Fibroblast of mammary gland (primary cell): Measurements from ENCODE around the gene EXOC4.
A peak's percentile ranks its signal among the peaks of the same experiment; 100 is the strongest.

Experiments
- DNase-seq: peaks from one replicate; pipeline ENCODE4 v3.0.0-alpha.2; 2010; ENCODE audit warnings: low read depth
- H3K4me3 ChIP-seq: 2 replicates; pipeline ENCODE4 v1.5.1; 2011; ENCODE audit warnings: low read depth, mild to moderate bottlenecking, low read length, moderate library complexity; ENCODE audit not compliant: control insufficient read depth
- TF ChIP-seq, protein P1 (sequence below): conservative IDR thresholded peaks from 2 replicates; pipeline ENCODE4 v1.5.1; 2011; ENCODE audit warnings: low read depth, low read length, inconsistent platforms; ENCODE audit not compliant: control insufficient read depth, insufficient read depth

EXOC4 gene

DNA sequence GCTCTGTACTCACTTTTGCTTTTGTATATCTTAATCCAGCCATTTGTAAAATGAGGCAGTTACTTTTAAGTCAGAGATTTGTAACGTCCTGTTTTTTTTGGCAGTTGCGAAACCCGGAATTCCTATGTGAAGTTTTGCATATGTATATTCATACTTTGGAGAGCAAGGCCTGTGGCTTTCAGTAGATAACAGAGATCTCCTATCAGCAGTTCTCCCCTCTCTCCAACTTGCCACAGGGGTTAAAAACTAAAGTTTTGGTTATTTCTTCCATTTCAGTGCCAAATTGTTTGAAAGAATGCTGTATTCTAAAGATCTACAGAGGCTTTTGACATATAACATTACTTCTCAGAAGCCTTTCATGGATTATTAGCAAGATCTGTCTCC is 102.4 kb downstream of the EXOC4 start:
- TF ChIP-seq, protein P1, sequence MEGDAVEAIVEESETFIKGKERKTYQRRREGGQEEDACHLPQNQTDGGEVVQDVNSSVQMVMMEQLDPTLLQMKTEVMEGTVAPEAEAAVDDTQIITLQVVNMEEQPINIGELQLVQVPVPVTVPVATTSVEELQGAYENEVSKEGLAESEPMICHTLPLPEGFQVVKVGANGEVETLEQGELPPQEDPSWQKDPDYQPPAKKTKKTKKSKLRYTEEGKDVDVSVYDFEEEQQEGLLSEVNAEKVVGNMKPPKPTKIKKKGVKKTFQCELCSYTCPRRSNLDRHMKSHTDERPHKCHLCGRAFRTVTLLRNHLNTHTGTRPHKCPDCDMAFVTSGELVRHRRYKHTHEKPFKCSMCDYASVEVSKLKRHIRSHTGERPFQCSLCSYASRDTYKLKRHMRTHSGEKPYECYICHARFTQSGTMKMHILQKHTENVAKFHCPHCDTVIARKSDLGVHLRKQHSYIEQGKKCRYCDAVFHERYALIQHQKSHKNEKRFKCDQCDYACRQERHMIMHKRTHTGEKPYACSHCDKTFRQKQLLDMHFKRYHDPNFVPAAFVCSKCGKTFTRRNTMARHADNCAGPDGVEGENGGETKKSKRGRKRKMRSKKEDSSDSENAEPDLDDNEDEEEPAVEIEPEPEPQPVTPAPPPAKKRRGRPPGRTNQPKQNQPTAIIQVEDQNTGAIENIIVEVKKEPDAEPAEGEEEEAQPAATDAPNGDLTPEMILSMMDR = no peak
- DNase-seq = peak; percentile 62
- H3K4me3 ChIP-seq = no peak overlapping the region

DNA sequence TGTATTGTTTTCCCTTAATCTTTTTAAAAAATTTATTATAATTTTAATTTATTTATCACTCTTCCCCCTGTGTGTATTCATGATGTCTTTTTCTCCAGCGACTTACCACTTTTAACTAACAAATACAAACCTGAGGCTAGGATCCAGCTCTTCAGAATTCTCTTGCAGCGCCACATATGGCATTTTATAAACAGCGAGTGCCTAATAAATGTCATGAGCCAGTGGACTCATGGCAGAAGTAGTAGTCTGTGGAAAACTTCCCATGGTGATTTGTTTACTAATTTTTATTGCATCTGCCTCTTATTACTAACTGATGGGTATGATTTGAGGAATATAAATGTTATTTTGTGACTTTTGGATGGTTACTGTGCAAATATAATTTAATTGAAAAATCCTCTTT is 102.9 kb downstream of the EXOC4 start:
- H3K4me3 ChIP-seq = no peak overlapping the region
- no peak for DNase-seq
- TF ChIP-seq, protein P1 = no peak

DNA sequence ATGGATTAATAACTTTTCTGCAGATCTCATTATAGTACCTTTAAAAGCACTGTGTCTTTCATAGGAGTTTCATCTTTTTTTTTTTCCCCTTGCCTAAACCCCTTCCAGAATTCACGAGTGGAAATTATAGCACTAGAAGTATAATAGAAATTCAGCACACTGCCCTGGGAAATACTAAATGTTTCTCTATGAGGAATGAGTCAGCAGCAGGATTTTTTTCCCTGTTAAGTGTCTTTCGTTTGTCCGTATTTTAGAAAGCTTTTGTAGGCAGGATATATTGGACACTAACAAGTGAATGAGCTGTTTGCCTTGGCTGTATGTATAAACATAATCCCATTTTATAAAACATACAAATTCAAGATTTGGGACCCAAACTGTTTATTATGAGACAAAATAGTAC is 105.8 kb downstream of the EXOC4 start:
- no peak overlapping the region for H3K4me3 ChIP-seq
- peak; percentile 43 for DNase-seq
- TF ChIP-seq, protein P1 = no peak

DNA sequence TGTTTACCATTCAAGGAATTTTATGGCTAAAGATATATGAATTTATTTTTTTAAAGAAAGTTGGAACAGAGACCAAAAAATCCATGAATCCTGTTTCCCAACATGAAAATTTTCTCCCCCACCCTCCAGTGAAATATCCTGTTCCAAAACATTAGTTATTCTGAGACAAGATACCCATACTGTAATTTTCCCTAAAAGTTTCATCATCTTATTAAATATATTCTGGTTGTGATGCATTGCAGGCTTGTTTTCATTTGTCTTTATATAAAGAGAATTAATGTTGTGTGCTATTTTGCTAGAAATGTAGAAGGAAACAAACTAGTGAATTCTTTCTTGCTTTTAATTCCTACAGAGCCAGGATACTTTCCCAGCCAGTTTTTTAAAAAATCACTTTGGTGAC is 106.6 kb downstream of the EXOC4 start:
- no peak for DNase-seq
- TF ChIP-seq, protein P1 = no peak
- H3K4me3 ChIP-seq = no peak overlapping the region

DNA sequence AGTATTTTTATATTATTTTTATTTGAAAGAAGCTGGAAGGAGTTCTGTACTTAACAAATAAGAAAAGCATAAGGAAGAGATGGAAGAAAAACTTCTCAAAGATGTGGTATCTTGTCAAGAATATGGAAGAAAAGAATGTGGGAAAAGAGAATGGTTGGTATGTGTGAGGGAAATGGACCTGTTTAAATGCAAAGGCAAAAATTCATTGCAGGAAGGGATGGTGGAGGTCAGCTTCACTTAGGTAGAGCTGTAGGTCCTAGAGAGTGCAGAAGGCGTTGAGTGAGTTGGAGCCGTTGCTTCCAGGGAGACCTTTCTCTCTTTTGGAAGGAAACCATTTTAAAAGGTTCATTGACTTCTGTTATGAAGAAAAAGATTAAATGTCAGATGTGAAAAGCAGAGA is 107.3 kb downstream of the EXOC4 start:
- no peak for DNase-seq
- TF ChIP-seq, protein P1 = no peak
- no peak overlapping the region for H3K4me3 ChIP-seq

DNA sequence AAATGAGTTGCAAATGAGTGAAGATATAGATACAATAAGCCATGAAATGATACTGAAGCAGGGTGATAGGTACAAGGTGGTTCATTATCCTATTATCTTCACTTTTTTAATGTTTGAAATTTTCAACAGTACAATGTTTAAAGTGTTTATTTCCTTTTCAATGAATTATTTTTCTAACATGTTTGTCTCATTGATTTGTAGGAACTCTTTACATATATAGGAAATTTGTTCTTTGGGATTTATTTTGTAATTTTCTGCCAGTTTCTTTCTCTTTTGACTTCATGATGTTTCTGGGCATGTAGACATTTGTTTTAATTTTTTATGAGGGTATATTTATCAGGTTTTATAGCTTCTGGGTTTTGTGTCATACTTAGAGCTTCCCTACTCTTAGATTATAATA is 108.9 kb downstream of the EXOC4 start:
- no peak overlapping the region for H3K4me3 ChIP-seq
- TF ChIP-seq, protein P1 = no peak

More for the DNA sequence above, 108.9 kb downstream of the EXOC4 start:
- DNase-seq = no peak
